ENCODE data around the gene PLD5.
"Not testable (repeated sequence)": the region's sequence is repeated elsewhere in the genome, so short reads cannot be mapped to it uniquely, and the experiment has no call there.

PLD5 gene

DNA sequence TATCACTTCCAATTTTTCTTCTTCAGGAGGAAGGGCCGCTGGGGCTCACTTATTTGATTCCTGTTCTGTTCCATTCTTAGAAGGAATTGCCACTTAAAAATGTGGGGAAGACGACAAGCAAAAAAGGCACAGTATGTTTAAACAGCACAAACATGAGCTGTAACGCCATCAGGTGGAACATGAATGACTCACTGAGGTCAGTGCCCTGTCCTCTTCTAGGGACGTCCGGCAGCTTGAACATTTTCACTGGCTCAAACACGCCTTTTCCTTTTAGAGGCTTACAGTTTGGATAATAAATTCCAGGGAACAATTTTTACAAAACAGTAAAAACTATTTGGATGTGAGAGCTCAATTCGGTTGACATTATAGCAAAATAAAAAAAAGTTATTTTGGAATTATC, 260.1 kb downstream of the PLD5 start:
- not testable (repeated sequence) for DNase-seq

GRCh38 chr1:242245255-242245654, 279.2 kb downstream of the PLD5 start:
- no peak for DNase-seq

- no peak for DNase-seq
These were observed 281.0 kb downstream of the PLD5 start for GRCh38 chr1:242243472-242243871.

GRCh38 chr1:242242983-242243382, 281.5 kb downstream of the PLD5 start:
- no peak for DNase-seq

DNA sequence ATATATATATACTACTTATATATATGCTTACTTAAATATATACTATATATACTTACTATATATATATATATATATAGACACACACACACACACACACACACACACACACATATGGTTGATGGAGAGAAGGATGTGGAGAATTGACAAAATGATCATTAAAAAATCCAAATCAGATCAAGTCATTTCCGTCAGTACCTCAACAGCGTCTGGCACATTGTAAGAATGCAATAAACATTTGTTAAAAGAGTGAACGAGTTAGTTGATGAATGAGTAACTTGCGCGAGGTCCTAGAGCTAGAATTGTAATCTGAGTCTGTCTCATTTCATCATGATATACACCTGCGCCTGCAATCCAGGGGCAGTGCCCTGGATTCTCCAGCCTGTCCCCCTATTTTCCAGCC, 282.6 kb downstream of the PLD5 start:
- DNase-seq: no peak

- no peak for DNase-seq
These were observed 283.8 kb downstream of the PLD5 start for GRCh38 chr1:242240691-242241090.

- DNase-seq: no peak
These were observed 284.4 kb downstream of the PLD5 start for GRCh38 chr1:242240077-242240476.

DNA sequence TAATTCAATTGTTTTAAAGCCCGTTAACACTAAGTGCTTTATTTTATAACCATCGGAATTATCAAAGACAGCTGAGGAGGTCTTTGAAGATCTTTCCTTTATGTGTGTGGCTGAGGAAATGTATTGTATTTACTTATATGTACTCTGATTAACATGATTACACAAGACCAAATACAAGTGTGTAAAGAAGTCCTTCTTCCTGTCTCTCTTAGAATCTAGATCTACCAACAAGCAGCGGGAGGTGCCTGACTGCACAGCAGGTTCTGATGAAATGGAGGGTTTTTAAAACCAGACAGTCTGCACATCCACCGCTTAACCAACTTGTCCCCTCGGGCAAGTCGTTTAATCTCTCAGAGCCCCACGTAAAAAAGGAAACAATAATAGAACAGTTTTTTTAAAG, 285.1 kb downstream of the PLD5 start:
- DNase-seq: no peak

DNA sequence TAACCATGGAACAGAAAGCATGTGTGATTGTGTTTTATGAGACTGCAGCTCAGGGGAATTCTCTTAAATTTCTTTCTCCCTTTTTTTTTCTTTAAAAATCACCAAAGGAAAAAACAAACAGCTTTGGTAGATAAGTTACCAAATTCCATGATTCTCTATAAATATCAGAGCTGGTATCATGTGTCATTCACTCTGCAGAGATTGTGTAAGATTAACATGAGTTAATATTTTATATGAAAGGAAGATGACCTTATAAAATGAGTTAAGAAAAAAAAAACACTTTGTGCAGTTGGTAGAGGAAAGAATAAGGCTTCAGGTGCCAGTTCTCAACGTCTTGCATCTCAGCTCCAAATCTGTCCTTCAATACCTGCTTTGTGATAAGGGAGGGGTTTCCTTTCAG, 287.4 kb downstream of the PLD5 start:
- no peak for DNase-seq

DNA sequence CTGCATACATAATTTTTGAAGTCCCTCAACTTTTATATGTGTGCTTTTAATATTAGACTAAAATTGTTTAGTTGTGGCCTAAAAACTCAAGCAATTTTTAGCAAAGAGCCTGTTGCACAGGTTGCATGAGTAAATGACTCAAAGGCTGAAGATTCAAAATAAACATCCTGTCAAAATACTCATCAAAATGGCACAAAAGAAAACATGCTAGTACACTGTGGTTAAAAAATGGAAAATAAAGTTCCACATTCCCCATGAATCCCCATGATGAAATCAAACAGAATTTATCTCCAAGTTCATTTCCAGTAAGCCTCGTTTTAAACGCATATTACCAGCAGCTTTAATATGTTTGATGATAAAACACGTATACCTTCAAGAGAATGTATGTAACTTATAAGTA, 295.5 kb downstream of the PLD5 start:
- no peak for DNase-seq

DNA sequence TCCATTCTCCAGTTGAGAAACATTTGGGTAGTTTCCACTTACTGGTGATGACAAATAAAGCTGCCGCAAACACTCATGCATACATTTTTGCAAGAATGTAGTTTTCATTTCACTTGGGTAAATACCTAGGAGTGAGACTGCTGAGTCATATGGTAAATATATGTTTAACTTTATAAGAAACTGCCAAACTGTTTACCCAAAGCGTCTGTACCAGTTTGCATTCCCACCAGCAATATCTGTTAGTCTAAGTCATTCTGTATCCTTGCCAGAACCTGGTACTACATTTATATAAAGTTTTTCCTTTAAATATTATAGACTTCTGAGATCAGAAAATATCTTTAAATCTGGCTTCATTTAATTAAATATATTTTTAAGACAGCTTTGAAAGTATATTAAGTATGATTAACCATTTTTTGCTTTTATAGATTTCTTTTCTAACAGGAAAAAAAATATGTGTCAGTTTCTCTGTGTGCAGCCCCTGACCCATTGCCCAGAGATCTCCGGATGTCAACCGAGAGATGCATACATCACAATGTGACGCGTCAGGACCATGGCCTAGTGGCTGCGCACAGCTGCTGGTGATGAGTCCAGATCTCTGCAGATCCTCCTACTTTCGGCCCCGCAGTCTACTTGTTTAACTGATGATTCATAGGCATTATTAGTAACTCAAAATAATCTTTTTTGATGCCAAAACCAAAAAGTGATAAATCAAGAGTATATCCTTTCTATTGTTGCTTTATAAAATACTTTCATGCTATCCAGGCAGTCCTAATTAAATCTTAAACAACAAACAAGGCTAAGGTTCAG, 298.5 kb downstream of the PLD5 start:
- DNase-seq: no peak

- not testable (repeated sequence) for DNase-seq
These were observed 299.4 kb downstream of the PLD5 start for GRCh38 chr1:242224878-242225766.

- no peak for DNase-seq
These were observed 300.0 kb downstream of the PLD5 start for GRCh38 chr1:242224461-242224860.

DNA sequence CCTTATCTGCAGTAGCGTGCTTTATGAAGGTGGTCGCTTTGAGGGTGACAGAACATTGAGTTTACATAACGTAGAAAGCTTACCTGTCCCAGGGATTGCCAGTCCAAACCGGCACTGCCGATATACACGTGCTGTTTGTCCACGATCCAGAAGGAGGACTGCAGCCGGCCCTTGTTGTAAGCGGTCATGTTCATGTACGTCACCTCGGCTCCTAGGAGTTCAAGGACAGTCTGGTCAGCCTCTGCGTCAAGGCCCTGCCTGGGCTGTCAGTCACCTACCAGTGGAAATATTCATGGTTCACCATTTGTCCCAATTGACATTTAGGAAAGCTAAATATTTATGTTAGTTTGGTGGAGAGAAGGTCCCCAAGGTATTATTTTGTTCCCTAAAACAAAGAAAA, 304.6 kb downstream of the PLD5 start:
- DNase-seq: no peak

DNA sequence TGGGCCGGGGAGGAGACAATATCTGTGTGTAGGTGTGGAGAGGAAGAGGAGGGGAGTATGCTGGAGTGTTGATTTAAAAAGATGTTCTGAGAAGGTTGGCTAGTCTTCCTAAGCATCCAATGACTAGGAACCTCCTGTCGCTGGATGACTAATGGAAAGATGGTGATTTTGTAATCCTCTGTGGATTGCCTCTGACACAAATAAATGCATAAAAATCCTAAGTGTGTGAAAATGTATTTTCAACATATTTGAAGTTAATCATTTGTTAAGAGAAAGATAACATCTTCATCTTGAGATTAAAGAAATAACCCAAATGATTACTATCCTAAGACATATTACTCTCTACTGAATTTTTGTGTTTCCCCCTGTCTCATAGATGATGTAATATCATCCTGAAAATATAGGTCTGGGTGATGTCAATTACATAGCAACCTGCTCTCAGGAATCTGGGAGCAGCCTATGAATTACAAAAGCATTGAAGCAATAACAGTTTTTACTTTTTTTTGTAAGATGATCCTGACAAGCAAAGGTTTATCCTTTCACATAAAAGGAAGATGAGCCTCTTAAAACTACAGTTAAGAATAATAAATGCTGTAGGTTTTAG, 305.1 kb downstream of the PLD5 start:
- DNase-seq: no peak

DNA sequence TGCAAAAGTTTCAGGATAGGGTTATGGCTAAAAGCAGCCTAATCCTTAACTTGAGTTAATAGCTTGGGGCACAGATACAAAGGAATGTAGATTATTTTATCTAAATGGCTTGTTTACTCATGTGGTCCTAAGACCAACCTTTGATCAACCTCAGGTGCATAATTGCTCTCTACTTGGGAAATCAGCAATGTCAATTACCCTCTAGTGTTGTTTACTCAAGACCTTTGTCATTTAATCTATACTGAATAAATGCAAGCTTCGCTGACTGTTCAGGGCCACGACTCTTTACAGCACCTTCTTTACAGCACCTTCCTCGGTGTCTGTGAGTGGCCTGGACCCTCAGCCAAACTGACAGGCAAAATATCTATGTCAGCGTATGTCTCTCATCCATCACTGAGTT, 308.1 kb downstream of the PLD5 start:
- DNase-seq: no peak

DNA sequence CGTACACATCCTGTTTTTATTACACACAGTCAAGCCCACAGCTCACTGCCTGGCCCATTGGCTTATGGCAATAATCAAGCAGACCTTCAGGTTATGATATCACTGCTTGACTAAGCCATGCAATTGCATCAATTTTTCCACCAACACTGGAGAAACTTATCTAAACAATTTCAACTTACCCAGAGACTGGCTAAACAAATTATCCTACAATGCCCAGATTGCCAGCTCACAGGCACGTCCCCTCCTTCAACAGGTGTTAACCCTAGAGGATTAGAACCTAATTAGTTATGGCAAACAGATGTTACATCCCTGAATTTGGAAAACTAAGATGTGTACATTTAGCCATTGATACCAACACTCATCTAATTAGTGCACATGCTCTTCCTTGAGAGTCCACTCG, 310.0 kb downstream of the PLD5 start:
- DNase-seq: not testable (repeated sequence)

- not testable (repeated sequence) for DNase-seq
These were observed 311.5 kb downstream of the PLD5 start for GRCh38 chr1:242212961-242213360.

DNA sequence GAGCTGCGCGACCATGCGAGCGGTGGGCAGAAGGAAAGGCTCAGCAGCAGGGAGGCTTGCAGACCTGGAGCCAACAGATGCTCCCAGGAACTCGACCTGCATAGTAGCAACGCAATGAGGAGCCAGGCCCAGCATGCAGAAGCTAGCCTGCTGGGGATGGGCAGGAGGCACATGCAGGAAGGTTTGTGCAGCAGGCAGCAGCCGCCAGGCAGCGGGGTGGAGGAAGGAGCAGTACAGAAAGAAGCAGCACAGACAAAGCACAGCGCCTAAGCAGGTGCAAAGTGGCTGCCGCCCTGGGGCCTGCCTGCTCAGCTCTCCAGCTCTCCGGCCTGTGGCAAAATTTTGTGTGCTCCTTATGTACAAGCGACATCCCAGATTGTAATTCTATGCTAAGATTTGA, 312.1 kb downstream of the PLD5 start:
- no peak for DNase-seq

- no peak for DNase-seq
These were observed 313.1 kb downstream of the PLD5 start for GRCh38 chr1:242211254-242212022.

- not testable (repeated sequence) for DNase-seq
These were observed 314.2 kb downstream of the PLD5 start for GRCh38 chr1:242210316-242210715.

GRCh38 chr1:242209063-242209462, 315.4 kb downstream of the PLD5 start:
- no peak for DNase-seq

DNA sequence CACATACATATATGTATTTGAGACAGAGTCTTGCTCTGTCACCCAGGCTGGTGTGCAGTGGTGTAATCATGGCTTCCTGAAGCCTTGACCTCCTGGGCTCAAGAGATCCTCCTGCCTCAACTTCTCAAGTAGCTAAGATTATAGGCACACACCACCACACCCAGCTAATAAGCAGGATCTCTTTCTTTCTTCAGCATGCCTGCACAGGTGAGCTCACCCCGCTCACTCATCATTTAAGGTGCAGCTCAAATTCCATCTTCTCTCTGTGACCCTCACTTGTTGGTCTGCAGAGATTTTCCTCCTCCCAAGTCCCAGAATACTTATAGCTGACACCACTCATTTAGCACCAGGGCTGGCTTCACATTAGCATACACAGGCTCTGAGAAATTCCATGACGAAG, 316.5 kb downstream of the PLD5 start:
- no peak for DNase-seq

Data from activated CD8-positive, alpha-beta memory T cell treated with anti-CD3 and anti-CD28 coated beads, Interleukin-2, amount 50 U/mL, for 48 hours (primary cell).